IPS DF 6.9 (cell line): ENCODE measurements around the gene KIAA1958.

Source experiments
- DNase-seq: peaks from one replicate; pipeline ENCODE4 v3.0.0-alpha.2; 2013; ENCODE audit warnings: low read depth, low spot score
- H3K27ac ChIP-seq: one replicate; pipeline ENCODE4 v1.5.1; 2013; ENCODE audit warnings: low read length, control low read depth
- H3K27me3 ChIP-seq: 2 replicates; pipeline ENCODE4 v1.6.1; 2013; ENCODE audit warnings: mild to moderate bottlenecking, low read length; ENCODE audit not compliant: control insufficient read depth, insufficient read depth
- H3K36me3 ChIP-seq: 2 replicates; pipeline ENCODE4 v1.6.1; 2013; ENCODE audit warnings: low read length; ENCODE audit not compliant: control insufficient read depth, insufficient read depth
- H3K4me1 ChIP-seq: 2 replicates; pipeline ENCODE4 v1.6.1; 2013; ENCODE audit warnings: low read length; ENCODE audit not compliant: control insufficient read depth, insufficient read depth
- H3K4me3 ChIP-seq: 2 replicates; pipeline ENCODE4 v1.5.1; 2013; ENCODE audit warnings: mild to moderate bottlenecking, low read length
- H3K9me3 ChIP-seq: 2 replicates; pipeline ENCODE4 v1.6.1; 2013; ENCODE audit warnings: low read length, inconsistent platforms; ENCODE audit not compliant: control insufficient read depth, insufficient read depth
- WGBS: extraction: QIAGEN DNeasy Blood & Tissue Kit; methylation state at CpG from one replicate; pipeline ENCODE4 v1.1.7; 2013; ENCODE audit warnings: mixed read lengths, missing lambda C conversion rate; ENCODE audit not compliant: insufficient read length, insufficient coverage; 5-methylcytosine and 5-hydroxymethylcytosine counted together

The KIAA1958 gene

GRCh38 chr9:112569186-112569585 is 82.6 kb downstream of the KIAA1958 start:
- Histone ChIP-seq H3K27ac (no peak overlapping the region), H3K4me1 (no peaks in the 10 kb centered on the region), H3K27me3 (no peaks in the 10 kb centered on the region), H3K4me3 (no peak overlapping the region), H3K36me3 (0 out of 2 replicates have a peak, but pooled peaks cover 3% of the 10 kb centered on the region), H3K9me3 (no peaks in the 10 kb centered on the region)
- DNase-seq = no peak
- no CpG with 5 or more reads among the region's 2 CpGs for WGBS

- H3K4me3 ChIP-seq = no peak overlapping the region
- H3K4me1 ChIP-seq = no peaks in the 10 kb centered on the region
- DNase-seq = no peak
- no peaks in the 10 kb centered on the region for H3K9me3 ChIP-seq
- no peaks in the 10 kb centered on the region for H3K27me3 ChIP-seq
- no peak overlapping the region for H3K27ac ChIP-seq
- 0 out of 2 replicates have a peak, but pooled peaks cover 3% of the 10 kb centered on the region for H3K36me3 ChIP-seq
- WGBS = no CpG with 5 or more reads among the region's 6 CpGs
These were observed 84.1 kb downstream of the KIAA1958 start for GRCh38 chr9:112570671-112571167.

GRCh38 chr9:112571624-112572355 is 85.2 kb downstream of the KIAA1958 start:
- H3K4me3 ChIP-seq = no peak overlapping the region
- DNase-seq = no peak
- 0 out of 2 replicates have a peak, but pooled peaks cover 3% of the 10 kb centered on the region for H3K36me3 ChIP-seq
- H3K27me3 ChIP-seq = no peaks in the 10 kb centered on the region
- H3K27ac ChIP-seq = no peak overlapping the region
- whole genome bisulfite sequencing = no CpG with 5 or more reads among the region's 9 CpGs
- no peaks in the 10 kb centered on the region for H3K4me1 ChIP-seq
- no peaks in the 10 kb centered on the region for H3K9me3 ChIP-seq

GRCh38 chr9:112572416-112572815 is 85.8 kb downstream of the KIAA1958 start:
- WGBS = no CpG with 5 or more reads among the region's 3 CpGs
- no peak overlapping the region for H3K4me3 ChIP-seq
- H3K4me1 ChIP-seq = no peaks in the 10 kb centered on the region
- H3K27ac ChIP-seq = no peak overlapping the region
- no peak for DNase-seq
- no peaks in the 10 kb centered on the region for H3K27me3 ChIP-seq
- H3K9me3 ChIP-seq = no peaks in the 10 kb centered on the region
- 0 out of 2 replicates have a peak, but pooled peaks cover 3% of the 10 kb centered on the region for H3K36me3 ChIP-seq

GRCh38 chr9:112574008-112574407 is 87.4 kb downstream of the KIAA1958 start:
- Histone ChIP-seq H3K9me3 (no peaks in the 10 kb centered on the region), H3K4me1 (no peaks in the 10 kb centered on the region), H3K4me3 (no peak overlapping the region), H3K27ac (no peak overlapping the region), H3K36me3 (0 out of 2 replicates have a peak, but pooled peaks cover 3% of the 10 kb centered on the region), H3K27me3 (no peaks in the 10 kb centered on the region)
- no CpG with 5 or more reads among the region's 1 CpG for WGBS
- DNase-seq = no peak

- Histone ChIP-seq H3K4me1 (no peaks in the 10 kb centered on the region), H3K27me3 (no peaks in the 10 kb centered on the region), H3K4me3 (no peak overlapping the region), H3K9me3 (no peaks in the 10 kb centered on the region), H3K27ac (no peak overlapping the region), H3K36me3 (0 out of 2 replicates have a peak, but pooled peaks cover 3% of the 10 kb centered on the region)
- no peak for DNase-seq
- WGBS = 100% methylated on average over 1 of the region's 8 CpGs
These were observed 88.5 kb downstream of the KIAA1958 start for GRCh38 chr9:112575107-112575506.

GRCh38 chr9:112581469-112582176 is 95.0 kb downstream of the KIAA1958 start:
- no peak overlapping the region for H3K27ac ChIP-seq
- H3K36me3 ChIP-seq = no peaks in the 10 kb centered on the region
- WGBS = no CpG with 5 or more reads among the region's 7 CpGs

GRCh38 chr9:112582371-112583262 is 96.0 kb downstream of the KIAA1958 start:
- Histone ChIP-seq H3K27ac (no peak overlapping the region), H3K27me3 (no peaks in the 10 kb centered on the region), H3K36me3 (no peaks in the 10 kb centered on the region), H3K9me3 (no peaks in the 10 kb centered on the region), H3K4me3 (no peak overlapping the region), H3K4me1 (peaks cover 3% of the 10 kb centered on the region; the same call in 1 of the 2 replicates)
- no peak for DNase-seq
- no CpG with 5 or more reads among the region's 7 CpGs for WGBS

More at GRCh38 chr9:112581469-112582176, 95.0 kb downstream of the KIAA1958 start:
- Histone ChIP-seq H3K4me3 (no peak overlapping the region), H3K9me3 (no peaks in the 10 kb centered on the region), H3K27me3 (no peaks in the 10 kb centered on the region), H3K4me1 (peaks cover 3% of the 10 kb centered on the region; the same call in 1 of the 2 replicates)
- no peak for DNase-seq

GRCh38 chr9:112586599-112587155 is 100.0 kb downstream of the KIAA1958 start:
- H3K4me1 ChIP-seq = peaks cover 7% of the 10 kb centered on the region; the same call in 1 of the 2 replicates
- H3K4me3 ChIP-seq = no peak overlapping the region
- no CpG with 5 or more reads among the region's 4 CpGs for WGBS
- DNase-seq = no peak
- H3K27ac ChIP-seq = no peak overlapping the region
- H3K9me3 ChIP-seq = no peaks in the 10 kb centered on the region
- H3K36me3 ChIP-seq = no peaks in the 10 kb centered on the region
- H3K27me3 ChIP-seq = no peaks in the 10 kb centered on the region
